IPS-15b (cell line): ENCODE results near the gene RUVBL1.
"Not testable (repeated sequence)": the region's sequence is repeated elsewhere in the genome, so short reads cannot be mapped to it uniquely, and the experiment has no call there.

Experiments used
- H3K27me3 ChIP-seq: one replicate; pipeline ENCODE4 v1.6.1; 2013; ENCODE audit warnings: low read length; ENCODE audit not compliant: control insufficient read depth, insufficient read depth
- H3K36me3 ChIP-seq: one replicate; pipeline ENCODE4 v1.6.1; 2013; ENCODE audit warnings: low read length; ENCODE audit not compliant: control insufficient read depth, insufficient read depth
- H3K4me1 ChIP-seq: one replicate; pipeline ENCODE4 v1.6.1; 2013; ENCODE audit warnings: mild to moderate bottlenecking, low read length; ENCODE audit not compliant: control insufficient read depth, insufficient read depth
- H3K4me3 ChIP-seq: one replicate; pipeline ENCODE4 v1.5.1; 2013; ENCODE audit warnings: low read depth, low read length
- H3K9ac ChIP-seq: one replicate; pipeline ENCODE4 v1.6.1; 2013; ENCODE audit warnings: low read depth, mild to moderate bottlenecking, low read length
- H3K9me3 ChIP-seq: one replicate; pipeline ENCODE4 v1.6.1; 2013; ENCODE audit warnings: mild to moderate bottlenecking, low read length; ENCODE audit not compliant: control insufficient read depth, insufficient read depth

Gene RUVBL1

DNA sequence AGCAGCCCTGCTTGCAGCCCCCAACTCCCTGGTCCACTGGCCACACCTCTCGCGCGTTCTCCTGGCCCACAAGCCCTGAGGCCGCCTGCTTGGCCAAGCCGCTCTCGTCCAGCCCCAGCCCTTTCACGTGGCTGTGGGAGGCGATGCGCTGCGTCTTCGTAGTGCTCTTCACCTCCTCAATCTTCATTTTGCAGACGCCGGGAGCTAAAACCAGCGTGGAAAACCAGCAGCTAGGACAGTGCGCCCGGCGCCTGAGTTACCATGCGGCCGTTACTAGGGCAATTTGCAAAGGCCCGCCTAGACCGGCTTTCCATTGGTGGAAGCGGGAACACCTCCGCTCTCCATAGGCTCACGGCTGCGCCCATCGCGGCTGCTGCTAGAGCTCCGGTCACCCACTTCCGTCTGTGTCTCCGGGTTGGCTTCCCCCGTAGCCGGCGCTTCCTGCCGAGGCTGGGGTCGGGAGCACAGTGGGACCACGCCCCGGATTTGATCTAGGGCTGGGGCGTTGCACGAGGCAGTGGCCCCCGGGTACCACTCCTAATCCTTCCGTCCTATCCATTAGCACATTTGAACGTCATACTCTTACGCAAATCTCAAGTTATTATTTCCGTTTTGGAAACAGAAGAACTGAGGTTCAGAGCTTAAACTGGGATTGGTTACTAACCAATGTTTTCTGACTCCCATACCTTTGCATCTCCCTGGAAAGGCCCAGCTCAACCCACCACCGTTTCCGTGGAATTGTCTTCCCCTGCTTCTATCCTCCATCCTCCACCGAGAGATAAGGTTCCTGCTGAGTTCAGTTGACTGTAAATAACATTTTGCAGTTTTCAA is at the start of gene RUVBL1:
TSS of gene RUVBL1 (minus strand) at position 275 of the 831 bp plus-strand sequence. CDS start at position 187, 88 bp downstream.
- Histone ChIP-seq H3K9ac (peak within 1 kb of the TSS; percentile 87), H3K36me3 (no peaks in the 10 kb centered on the region), H3K9me3 (no peaks in the 10 kb centered on the region), H3K4me3 (peak within 1 kb of the TSS; percentile 98), H3K27me3 (peaks cover 2% of the 10 kb centered on the region), H3K4me1 (peaks cover 3% of the 10 kb centered on the region)

- Histone ChIP-seq H3K9ac (no peak overlapping the region), H3K9me3 (no peaks in the 10 kb centered on the region), H3K36me3 (no peaks in the 10 kb centered on the region), H3K27me3 (no peaks in the 10 kb centered on the region), H3K4me3 (no peak overlapping the region), H3K4me1 (peaks cover 20% of the 10 kb centered on the region)
These were observed 49.6 kb upstream of the RUVBL1 start for GRCh38 chr3:128173200-128173599.

- Histone ChIP-seq H3K4me3 (no peak overlapping the region), H3K36me3 (no peaks in the 10 kb centered on the region), H3K27me3 (no peaks in the 10 kb centered on the region), H3K9me3 (no peaks in the 10 kb centered on the region), H3K9ac (no peak overlapping the region), H3K4me1 (peaks cover 17% of the 10 kb centered on the region)
These were observed 47.4 kb upstream of the RUVBL1 start for GRCh38 chr3:128170866-128171516.

DNA sequence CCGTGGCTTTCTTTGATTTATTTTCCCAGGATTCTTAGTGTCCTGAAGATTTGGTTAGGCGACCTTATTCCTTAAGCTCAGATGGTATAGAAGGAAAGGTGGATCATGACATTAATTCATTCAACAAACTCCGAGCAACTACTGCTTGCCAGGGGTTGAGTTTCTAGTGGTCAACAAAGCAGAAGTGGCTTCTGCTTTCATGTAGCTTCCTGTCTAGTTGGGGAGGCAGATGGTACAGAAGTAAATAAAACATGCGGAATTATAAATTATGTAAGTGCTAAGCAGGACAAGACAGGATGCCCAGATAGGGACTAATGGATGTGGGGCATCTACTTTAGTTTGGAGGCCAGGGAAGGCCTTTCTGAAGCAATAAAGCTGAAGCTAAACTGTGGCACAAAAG is 45.2 kb upstream of the RUVBL1 start:
- H3K9me3 ChIP-seq: no peaks in the 10 kb centered on the region
- no peak overlapping the region for H3K9ac ChIP-seq
- no peak overlapping the region for H3K4me3 ChIP-seq
- peaks cover 5% of the 10 kb centered on the region for H3K4me1 ChIP-seq
- no peaks in the 10 kb centered on the region for H3K36me3 ChIP-seq
- H3K27me3 ChIP-seq: no peaks in the 10 kb centered on the region

- peaks cover 5% of the 10 kb centered on the region for H3K4me1 ChIP-seq
- no peaks in the 10 kb centered on the region for H3K36me3 ChIP-seq
- no peak overlapping the region for H3K9ac ChIP-seq
- H3K9me3 ChIP-seq: no peaks in the 10 kb centered on the region
- no peaks in the 10 kb centered on the region for H3K27me3 ChIP-seq
- no peak overlapping the region for H3K4me3 ChIP-seq
These were observed 44.5 kb upstream of the RUVBL1 start for GRCh38 chr3:128167973-128168674.

DNA sequence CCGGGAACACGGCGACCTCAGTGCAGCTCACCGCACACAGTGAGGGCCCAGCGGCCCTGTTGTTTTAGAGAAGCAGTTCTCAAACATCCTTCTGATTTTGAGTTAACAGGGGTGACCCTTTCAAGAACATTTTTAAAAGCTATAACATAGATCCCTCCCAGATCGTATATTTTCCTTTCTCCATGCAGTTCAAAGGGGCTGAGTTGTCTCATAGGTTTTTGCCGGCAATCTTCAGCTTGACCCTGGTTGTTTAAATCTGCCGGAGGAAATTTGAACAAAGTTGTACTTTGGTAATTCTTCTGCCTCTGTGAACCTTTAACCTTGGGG is 44.0 kb upstream of the RUVBL1 start:
- no peaks in the 10 kb centered on the region for H3K9me3 ChIP-seq
- no peak overlapping the region for H3K9ac ChIP-seq
- no peaks in the 10 kb centered on the region for H3K27me3 ChIP-seq
- H3K4me1 ChIP-seq: peaks cover 5% of the 10 kb centered on the region
- no peaks in the 10 kb centered on the region for H3K36me3 ChIP-seq
- no peak overlapping the region for H3K4me3 ChIP-seq

DNA sequence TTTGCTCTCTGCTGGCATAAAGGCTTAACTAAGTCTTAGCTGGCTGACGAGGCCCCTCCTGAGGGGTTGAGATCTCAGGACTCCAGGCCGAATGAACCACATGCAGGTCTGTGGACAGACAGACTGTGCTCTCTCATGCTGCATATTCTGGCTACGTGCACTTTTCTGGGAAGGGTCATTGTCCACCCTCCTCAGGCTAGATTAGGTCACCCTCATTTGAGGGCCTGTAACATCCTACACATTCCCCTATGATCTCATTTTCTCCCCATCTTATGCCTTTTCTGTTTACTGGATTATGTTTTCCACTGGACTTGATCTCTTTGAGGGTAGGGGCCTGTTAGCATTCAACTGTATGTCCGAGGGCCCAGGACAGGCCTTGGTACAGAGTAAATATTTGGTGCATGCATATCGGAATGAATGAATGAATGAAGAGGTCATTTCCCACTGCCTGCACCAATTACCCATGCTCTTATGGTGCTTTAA is 43.4 kb upstream of the RUVBL1 start:
- Histone ChIP-seq H3K9ac (no peak overlapping the region), H3K4me3 (no peak overlapping the region), H3K27me3 (no peaks in the 10 kb centered on the region), H3K4me1 (peaks cover 5% of the 10 kb centered on the region), H3K9me3 (no peaks in the 10 kb centered on the region), H3K36me3 (no peaks in the 10 kb centered on the region)

- Histone ChIP-seq H3K4me1 (peaks cover 5% of the 10 kb centered on the region), H3K9ac (no peak overlapping the region), H3K9me3 (no peaks in the 10 kb centered on the region), H3K36me3 (no peaks in the 10 kb centered on the region), H3K4me3 (no peak overlapping the region), H3K27me3 (no peaks in the 10 kb centered on the region)
These were observed 39.8 kb upstream of the RUVBL1 start for GRCh38 chr3:128163432-128163831.

DNA sequence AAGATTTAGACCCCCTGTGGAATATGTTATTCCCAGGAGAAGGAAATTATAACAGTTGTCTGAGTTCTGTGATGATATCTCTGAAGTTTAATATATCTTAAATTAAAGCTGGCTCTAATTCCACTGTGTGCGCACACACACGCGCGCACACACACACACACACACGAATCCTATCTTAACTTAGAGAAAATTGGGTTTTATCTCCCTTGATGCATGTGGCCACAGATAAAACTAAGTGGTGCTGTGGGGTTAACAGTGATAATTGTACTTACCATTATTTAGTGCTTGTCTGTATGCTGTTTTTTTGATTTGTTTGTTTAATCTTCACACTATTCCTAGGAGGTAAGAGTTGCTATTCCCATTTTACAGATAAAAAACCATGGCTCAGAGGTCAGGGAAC is 37.0 kb upstream of the RUVBL1 start:
- Histone ChIP-seq H3K4me1 (no peaks in the 10 kb centered on the region), H3K9ac (no peak overlapping the region), H3K36me3 (no peaks in the 10 kb centered on the region), H3K9me3 (no peaks in the 10 kb centered on the region), H3K27me3 (no peaks in the 10 kb centered on the region), H3K4me3 (no peak overlapping the region)

DNA sequence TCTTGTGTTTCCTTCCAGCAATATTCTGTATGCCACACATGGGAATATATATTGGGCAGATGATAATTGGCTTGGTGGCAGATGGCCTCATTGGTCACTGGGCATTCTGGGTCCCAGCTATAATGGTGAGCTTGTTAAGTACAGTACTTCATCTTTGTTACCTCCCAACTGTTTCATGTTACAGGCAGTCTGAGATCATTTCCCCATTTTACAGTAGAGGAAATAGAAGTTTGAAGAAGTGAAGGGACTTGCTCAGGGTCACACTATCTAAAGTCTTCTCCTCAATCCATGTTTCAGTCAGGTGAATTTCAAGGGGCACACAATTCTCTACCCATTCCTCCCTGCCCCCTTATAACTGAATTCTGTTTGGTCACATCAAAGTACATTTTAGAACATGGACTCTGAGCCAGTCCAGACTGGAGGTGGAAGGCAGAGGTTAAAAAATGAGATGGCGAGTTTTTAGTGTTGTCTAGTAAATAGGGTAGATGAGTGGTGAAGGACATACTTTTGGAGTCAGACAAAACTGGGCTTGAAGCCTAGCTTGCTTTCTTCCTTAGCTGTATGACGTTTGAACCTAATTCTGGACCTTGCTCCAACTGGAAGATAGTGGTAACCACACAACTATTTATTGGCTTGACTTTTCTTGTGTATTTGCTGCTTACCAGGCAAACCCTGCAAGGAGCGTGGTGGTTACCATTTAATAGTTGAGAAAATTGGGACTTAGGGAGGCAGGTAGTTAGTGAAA is 32.2 kb upstream of the RUVBL1 start:
- Histone ChIP-seq H3K36me3 (no peaks in the 10 kb centered on the region), H3K27me3 (no peaks in the 10 kb centered on the region), H3K4me3 (no peak overlapping the region), H3K9me3 (no peaks in the 10 kb centered on the region), H3K4me1 (no peaks in the 10 kb centered on the region), H3K9ac (no peak overlapping the region)

DNA sequence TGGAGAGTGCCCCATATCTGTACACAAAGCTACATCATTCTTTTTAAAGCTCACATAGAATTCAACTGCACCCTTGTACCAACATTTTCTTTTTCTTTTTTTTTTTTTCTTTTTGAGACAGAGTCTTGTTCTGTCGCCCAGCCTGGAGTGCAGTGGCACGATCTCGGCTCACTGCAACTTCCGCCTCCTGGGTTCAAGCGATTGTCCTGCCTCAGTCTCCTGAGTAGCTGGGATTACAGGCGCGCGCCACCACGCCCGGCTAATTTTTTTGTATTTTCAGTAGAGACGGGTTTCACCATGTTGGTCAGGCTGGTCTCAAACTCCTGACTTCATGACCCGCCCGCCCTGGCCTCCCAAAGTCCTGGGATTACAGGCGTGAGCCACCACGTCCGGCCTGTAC is 30.7 kb upstream of the RUVBL1 start:
- peak overlapping the region; percentile 79 for H3K4me3 ChIP-seq
- H3K27me3 ChIP-seq, H3K9me3 ChIP-seq, H3K4me1 ChIP-seq, H3K9ac ChIP-seq, H3K36me3 ChIP-seq: not testable (repeated sequence)
